DOHH2 (cell line): ENCODE measurements around the gene CDC26.

Experiments
- H3F3A ChIP-seq: fragments of 200-600 bp; sonication (generic), shearing (Covaris generic); 2 replicates; pipeline ENCODE4 v1.6.0; 2016; ENCODE audit warnings: antibody characterized with exemption, mild to moderate bottlenecking; ENCODE audit not compliant: control insufficient read depth, insufficient read depth
- H3K27ac ChIP-seq: fragments of 200-600 bp; sonication (generic); 2 replicates; pipeline ENCODE4 v1.5.1; 2014; ENCODE audit warnings: low read depth, mild to moderate bottlenecking, low read length, moderate library complexity
- H3K27me3 ChIP-seq: fragments of 200-600 bp; sonication (generic); 2 replicates; pipeline ENCODE4 v1.6.1; 2014; ENCODE audit warnings: mild to moderate bottlenecking, low read length, mixed read lengths; ENCODE audit not compliant: control insufficient read depth
- H3K36me3 ChIP-seq: fragments of 200-600 bp; sonication (generic); 2 replicates; pipeline ENCODE4 v1.6.1; 2014; ENCODE audit warnings: mild to moderate bottlenecking, low read length, moderate library complexity, mixed read lengths; ENCODE audit not compliant: control insufficient read depth
- H3K4me1 ChIP-seq: fragments of 200-600 bp; sonication (generic); 2 replicates; pipeline ENCODE4 v1.6.1; 2014; ENCODE audit warnings: mild to moderate bottlenecking, low read length, mixed read lengths; ENCODE audit not compliant: control insufficient read depth
- H3K4me2 ChIP-seq: fragments of 200-600 bp; sonication (generic); 2 replicates; pipeline ENCODE4 v1.6.0; 2014; ENCODE audit warnings: mild to moderate bottlenecking, low read length, moderate library complexity
- H3K4me3 ChIP-seq: fragments of 200-600 bp; sonication (generic); 2 replicates; pipeline ENCODE4 v1.5.1; 2014; ENCODE audit warnings: mild to moderate bottlenecking, low read length, mixed read lengths
- H3K79me2 ChIP-seq: fragments of 200-600 bp; sonication (generic); 2 replicates; pipeline ENCODE4 v1.6.1; 2014; ENCODE audit warnings: mild to moderate bottlenecking, low read length, mixed read lengths; ENCODE audit not compliant: control insufficient read depth
- H3K9me2 ChIP-seq: fragments of 200-600 bp; sonication (generic); replicated peaks from 2 replicates; pipeline ENCODE4 v1.6.1; 2014; ENCODE audit warnings: mild to moderate bottlenecking, low read length, mixed read lengths; ENCODE audit not compliant: control insufficient read depth
- H3K9me3 ChIP-seq: fragments of 200-600 bp; sonication (generic); 2 replicates; pipeline ENCODE4 v1.6.1; 2014; ENCODE audit warnings: antibody characterized with exemption, low read length, mixed read lengths; ENCODE audit not compliant: control insufficient read depth, insufficient read depth
- H4K20me1 ChIP-seq: fragments of 200-600 bp; sonication (generic); 2 replicates; pipeline ENCODE4 v1.6.0; 2014; ENCODE audit warnings: low read depth, mild to moderate bottlenecking, antibody characterized with exemption, low read length, moderate library complexity; ENCODE audit not compliant: control insufficient read depth, insufficient read depth
- EZH2phosphoT487 ChIP-seq: fragments of 200-600 bp; sonication (generic); IDR thresholded peaks from 2 replicates; pipeline ENCODE4 v1.6.1; 2017; ENCODE audit warnings: borderline replicate concordance, mild to moderate bottlenecking, antibody characterized with exemption, low read length, moderate library complexity, mixed read lengths
- TF ChIP-seq, protein P1 (sequence below): fragments of 200-600 bp; sonication (generic); IDR thresholded peaks from one replicate; pipeline ENCODE4 v1.5.1; 2014; ENCODE audit warnings: antibody characterized with exemption, mild to moderate bottlenecking, low read depth, low read length; ENCODE audit not compliant: poor library complexity, severe bottlenecking

Gene CDC26

DNA sequence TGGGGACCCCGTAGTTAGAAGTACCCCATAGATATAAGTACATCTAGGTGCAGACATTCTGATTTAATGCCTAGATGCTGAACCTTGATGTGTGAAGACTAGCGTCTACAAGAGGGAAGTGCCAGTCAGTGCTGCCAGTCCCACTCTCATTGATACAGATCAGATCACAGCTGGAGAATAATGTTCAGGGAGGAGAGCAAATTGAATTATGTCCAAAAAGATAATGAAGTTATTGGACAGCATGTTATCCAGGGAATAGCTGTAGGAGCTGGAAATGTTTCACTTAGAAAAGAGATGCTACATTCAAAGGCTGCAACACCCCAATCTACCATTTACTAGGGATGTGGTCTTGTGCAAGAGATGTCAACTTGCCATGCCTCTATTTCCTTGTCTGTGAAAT, 43.7 kb upstream of the CDC26 start:
- peaks cover 29% of the 10 kb centered on the region for H3K27me3 ChIP-seq
- no peaks in the 10 kb centered on the region for H3F3A ChIP-seq
- H3K4me3 ChIP-seq, result no peak overlapping the region
- H3K9me2 ChIP-seq, result no peaks in the 10 kb centered on the region
- TF ChIP-seq EZH2phosphoT487, result no peak
- TF ChIP-seq, protein P1, sequence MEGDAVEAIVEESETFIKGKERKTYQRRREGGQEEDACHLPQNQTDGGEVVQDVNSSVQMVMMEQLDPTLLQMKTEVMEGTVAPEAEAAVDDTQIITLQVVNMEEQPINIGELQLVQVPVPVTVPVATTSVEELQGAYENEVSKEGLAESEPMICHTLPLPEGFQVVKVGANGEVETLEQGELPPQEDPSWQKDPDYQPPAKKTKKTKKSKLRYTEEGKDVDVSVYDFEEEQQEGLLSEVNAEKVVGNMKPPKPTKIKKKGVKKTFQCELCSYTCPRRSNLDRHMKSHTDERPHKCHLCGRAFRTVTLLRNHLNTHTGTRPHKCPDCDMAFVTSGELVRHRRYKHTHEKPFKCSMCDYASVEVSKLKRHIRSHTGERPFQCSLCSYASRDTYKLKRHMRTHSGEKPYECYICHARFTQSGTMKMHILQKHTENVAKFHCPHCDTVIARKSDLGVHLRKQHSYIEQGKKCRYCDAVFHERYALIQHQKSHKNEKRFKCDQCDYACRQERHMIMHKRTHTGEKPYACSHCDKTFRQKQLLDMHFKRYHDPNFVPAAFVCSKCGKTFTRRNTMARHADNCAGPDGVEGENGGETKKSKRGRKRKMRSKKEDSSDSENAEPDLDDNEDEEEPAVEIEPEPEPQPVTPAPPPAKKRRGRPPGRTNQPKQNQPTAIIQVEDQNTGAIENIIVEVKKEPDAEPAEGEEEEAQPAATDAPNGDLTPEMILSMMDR, result no peak
- no peak overlapping the region for H3K27ac ChIP-seq
- no peak overlapping the region for H3K4me2 ChIP-seq
- no peaks in the 10 kb centered on the region for H3K4me1 ChIP-seq
- H3K79me2 ChIP-seq, result no peaks in the 10 kb centered on the region
- no peaks in the 10 kb centered on the region for H3K9me3 ChIP-seq
- no peaks in the 10 kb centered on the region for H3K36me3 ChIP-seq
- no peaks in the 10 kb centered on the region for H4K20me1 ChIP-seq

DNA sequence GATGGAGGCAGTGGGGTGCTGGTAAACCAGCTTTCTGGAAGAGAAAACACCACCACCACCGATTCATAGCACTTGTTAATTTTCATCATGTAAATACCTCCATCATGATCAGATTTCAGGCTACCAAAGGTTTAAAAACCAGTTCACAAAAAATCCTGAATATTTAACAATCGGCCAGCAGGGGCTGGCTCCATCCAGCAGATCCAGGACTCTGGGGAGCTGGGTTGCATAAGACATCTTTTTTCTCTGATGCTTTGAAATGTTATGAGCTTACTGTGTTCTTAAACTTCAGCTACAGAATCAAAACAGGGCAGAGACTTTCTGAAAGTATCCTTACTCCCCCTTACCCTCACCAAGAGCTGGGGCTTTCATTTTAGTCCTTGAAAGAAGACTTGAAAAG, 42.4 kb upstream of the CDC26 start:
- no peaks in the 10 kb centered on the region for H3K9me2 ChIP-seq
- no peak for TF ChIP-seq EZH2phosphoT487
- TF ChIP-seq, protein P1, result no peak
- no peak overlapping the region for H3K4me3 ChIP-seq
- no peak overlapping the region for H3K27ac ChIP-seq
- peaks cover 27% of the 10 kb centered on the region for H3K27me3 ChIP-seq
- no peaks in the 10 kb centered on the region for H3K79me2 ChIP-seq
- no peaks in the 10 kb centered on the region for H3F3A ChIP-seq
- H3K9me3 ChIP-seq, result no peaks in the 10 kb centered on the region
- no peaks in the 10 kb centered on the region for H3K36me3 ChIP-seq
- H4K20me1 ChIP-seq, result no peaks in the 10 kb centered on the region
- no peaks in the 10 kb centered on the region for H3K4me1 ChIP-seq
- H3K4me2 ChIP-seq, result no peak overlapping the region

DNA sequence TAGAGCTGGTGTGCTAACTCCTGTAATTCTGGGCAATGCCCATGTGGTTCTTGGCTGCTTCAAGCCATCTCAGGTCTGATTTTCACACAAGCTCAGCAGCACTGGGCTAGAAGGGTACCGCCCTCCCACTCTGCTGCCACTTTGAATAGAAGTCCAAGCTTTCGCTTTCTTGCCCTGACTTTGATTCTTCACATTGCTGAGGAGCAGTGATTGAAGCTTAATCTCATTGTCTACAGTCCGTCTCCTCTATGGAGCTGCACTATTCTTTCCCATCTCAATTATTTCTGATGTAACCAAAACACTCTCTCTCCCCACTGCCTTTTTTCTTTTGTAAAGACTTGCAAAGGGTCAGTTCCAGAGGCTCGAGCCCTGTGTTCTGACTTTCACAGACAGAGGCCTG, 40.7 kb upstream of the CDC26 start:
- Histone ChIP-seq H3K4me3 (no peak overlapping the region), H3K27ac (no peak overlapping the region), H3K9me2 (no peaks in the 10 kb centered on the region), H3F3A (no peaks in the 10 kb centered on the region), H4K20me1 (no peaks in the 10 kb centered on the region), H3K4me2 (no peak overlapping the region), H3K27me3 (peaks cover 17% of the 10 kb centered on the region), H3K4me1 (no peaks in the 10 kb centered on the region), H3K36me3 (no peaks in the 10 kb centered on the region), H3K79me2 (no peaks in the 10 kb centered on the region), H3K9me3 (no peaks in the 10 kb centered on the region)
- TF ChIP-seq, protein P1, result no peak
- TF ChIP-seq EZH2phosphoT487, result no peak

DNA sequence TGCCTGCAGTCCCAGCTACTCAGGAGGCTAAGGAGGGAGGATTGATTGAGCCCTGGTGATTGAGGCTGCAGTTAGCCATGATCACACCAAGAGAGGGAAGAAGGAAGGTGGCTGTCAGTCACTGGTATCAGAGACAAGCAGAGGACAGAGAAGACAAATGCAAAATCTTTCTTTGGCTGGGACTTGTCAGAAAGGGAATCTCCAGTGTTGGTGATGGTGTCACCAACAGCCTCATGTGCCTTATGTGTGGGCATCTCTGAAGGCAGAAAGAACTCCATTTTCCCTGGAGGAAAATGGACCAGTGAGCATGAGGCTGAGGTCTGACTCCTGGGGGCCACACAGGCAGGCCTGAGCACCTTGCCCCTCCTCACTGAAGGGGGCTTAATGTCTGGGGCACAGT, 39.9 kb upstream of the CDC26 start:
- peaks cover 17% of the 10 kb centered on the region for H3K27me3 ChIP-seq
- no peaks in the 10 kb centered on the region for H3F3A ChIP-seq
- no peaks in the 10 kb centered on the region for H3K9me3 ChIP-seq
- H3K36me3 ChIP-seq, result no peaks in the 10 kb centered on the region
- H3K9me2 ChIP-seq, result no peaks in the 10 kb centered on the region
- H3K4me1 ChIP-seq, result no peaks in the 10 kb centered on the region
- no peak overlapping the region for H3K4me2 ChIP-seq
- H3K79me2 ChIP-seq, result no peaks in the 10 kb centered on the region
- no peak for TF ChIP-seq EZH2phosphoT487
- TF ChIP-seq, protein P1, result no peak
- H3K27ac ChIP-seq, result no peak overlapping the region
- no peak overlapping the region for H3K4me3 ChIP-seq
- H4K20me1 ChIP-seq, result no peaks in the 10 kb centered on the region
